ENCODE data around the gene COA3. TPM values are rescaled to one million over a fixed set of nuclear protein-coding genes. Genes with fewer than 3 reads are reported as not detected.

The COA3 gene
- total and polyA plus RNA-seq, 7 experiments from 2014 or later, result 7.6 to 118 (median 28.1) TPM

DNA sequence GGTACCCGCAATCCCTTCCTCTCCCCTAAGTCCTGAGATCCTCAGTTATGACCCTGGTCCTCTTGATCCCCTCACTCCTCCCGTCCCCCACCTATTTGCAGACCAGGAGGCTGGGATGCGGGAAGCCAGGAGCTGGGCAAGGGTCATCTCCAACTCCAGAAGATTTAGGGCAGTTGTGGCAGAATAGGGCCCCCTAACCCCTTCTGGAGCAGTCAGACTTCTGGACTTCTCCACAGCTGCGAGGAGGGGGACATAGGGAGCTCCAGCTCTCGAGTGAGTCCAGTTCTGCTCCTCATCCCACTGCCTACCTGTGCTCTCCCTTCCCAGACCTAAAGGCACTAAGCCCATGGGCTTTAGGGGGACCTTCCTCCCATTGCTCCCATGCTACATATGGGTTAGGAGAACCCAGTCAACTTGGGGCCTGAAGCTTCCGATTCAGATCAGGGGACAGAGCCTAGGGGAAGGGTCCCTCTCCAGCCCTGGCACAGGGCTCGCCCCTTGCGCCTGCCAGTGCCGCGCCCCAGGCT, 16.8 kb downstream of the COA3 start:
- H3K27ac ChIP-seq (ENCODE audit: low read depth, low read length), result no peak overlapping the region
- H3K36me3 ChIP-seq (ENCODE audit: control insufficient read depth in 2 of 3, insufficient read depth in 3 of 3, low read length in 3 of 3), result peaks cover 0 to 28% (median 3%) of the 10 kb centered on the region in 3 experiments
- DNase-seq (no peak), ATAC-seq (no peak)
- H3K27me3 Mint-ChIP-seq, result peaks cover 45 to 66% (median 53%) of the 10 kb centered on the region in 5 donors
- no peak overlapping the region for H3K27ac Mint-ChIP-seq
- peaks cover 0 to 28% of the 10 kb centered on the region in 2 donors for H3K27me3 ChIP-seq (ENCODE audit: control insufficient read depth in 2 of 2, insufficient read depth in 2 of 2, low read length in 2 of 2)
- H3K4me3 Mint-ChIP-seq, result peak overlapping the region in 3 of 10 donors; percentile 21 to 38 (median 25)
- peaks cover 6 to 16% of the 10 kb centered on the region in 2 donors for H3K4me1 ChIP-seq (ENCODE audit: control insufficient read depth in 2 of 2, insufficient read depth in 2 of 2, low read length in 2 of 2)
- H3K4me1 Mint-ChIP-seq, result peaks cover 16 to 43% (median 31%) of the 10 kb centered on the region in 7 donors
- no peaks in the 10 kb centered on the region for H3K9me3 ChIP-seq (ENCODE audit: control insufficient read depth in 2 of 3, low read length in 3 of 3)
- H3K36me3 Mint-ChIP-seq, result peaks cover 10 to 27% (median 16%) of the 10 kb centered on the region in 5 donors
- H3K4me3 ChIP-seq (ENCODE audit: low read length), result no peak overlapping the region
- ChIA-PET CTCF (no interaction called here), POLR2A (interaction anchor here (1.4 kb wide), 1 partner anchor 10 kb away, joined by 5 read pairs; no protein-coding TSS in a partner anchor)
- intact Hi-C loops (cut with micrococcal nuclease), result no loop called here
- H3K9me3 Mint-ChIP-seq, result peaks cover 0 to 5% (median 0%) of the 10 kb centered on the region in 11 donors

DNA sequence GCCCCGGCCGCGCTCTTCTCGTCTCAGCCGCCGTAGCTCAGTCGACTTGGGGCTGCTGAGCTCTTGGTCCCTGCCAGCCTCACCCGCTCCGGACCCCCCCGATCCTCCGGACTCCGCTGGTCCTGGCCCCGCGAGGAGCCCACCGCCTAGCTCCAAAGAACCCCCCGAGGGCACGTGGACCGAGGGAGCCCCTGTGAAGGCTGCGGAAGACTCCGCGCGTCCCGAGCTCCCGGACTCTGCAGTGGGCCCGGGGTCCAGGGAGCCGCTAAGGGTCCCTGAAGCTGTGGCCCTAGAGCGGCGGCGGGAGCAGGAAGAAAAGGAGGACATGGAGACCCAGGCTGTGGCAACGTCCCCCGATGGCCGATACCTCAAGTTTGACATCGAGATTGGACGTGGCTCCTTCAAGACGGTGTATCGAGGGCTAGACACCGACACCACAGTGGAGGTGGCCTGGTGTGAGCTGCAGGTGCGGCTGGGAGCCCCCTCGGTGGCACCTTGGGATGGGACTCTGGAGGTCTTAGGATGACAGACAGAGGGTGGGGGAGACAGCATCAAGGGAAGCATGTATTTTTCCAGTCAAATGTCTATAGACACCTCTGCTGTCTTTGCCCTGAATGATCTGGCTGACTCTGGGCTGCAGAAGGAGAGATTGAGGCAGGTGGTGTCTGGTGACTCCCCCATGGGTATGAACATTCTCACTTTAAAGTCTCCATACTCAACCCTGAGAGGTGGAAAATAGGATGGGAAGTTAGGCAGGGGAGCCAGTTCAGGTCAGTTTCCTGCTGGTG, 17.5 kb downstream of the COA3 start:
- H3K27me3 Mint-ChIP-seq, result peaks cover 43 to 59% (median 46%) of the 10 kb centered on the region in 5 donors
- POLR2A ChIA-PET, result interaction anchor here (0.9 to 1.4 kb wide), 2 partner anchors 9 to 10 kb away, joined by 3 to 5 read pairs; no protein-coding TSS in a partner anchor

DNA sequence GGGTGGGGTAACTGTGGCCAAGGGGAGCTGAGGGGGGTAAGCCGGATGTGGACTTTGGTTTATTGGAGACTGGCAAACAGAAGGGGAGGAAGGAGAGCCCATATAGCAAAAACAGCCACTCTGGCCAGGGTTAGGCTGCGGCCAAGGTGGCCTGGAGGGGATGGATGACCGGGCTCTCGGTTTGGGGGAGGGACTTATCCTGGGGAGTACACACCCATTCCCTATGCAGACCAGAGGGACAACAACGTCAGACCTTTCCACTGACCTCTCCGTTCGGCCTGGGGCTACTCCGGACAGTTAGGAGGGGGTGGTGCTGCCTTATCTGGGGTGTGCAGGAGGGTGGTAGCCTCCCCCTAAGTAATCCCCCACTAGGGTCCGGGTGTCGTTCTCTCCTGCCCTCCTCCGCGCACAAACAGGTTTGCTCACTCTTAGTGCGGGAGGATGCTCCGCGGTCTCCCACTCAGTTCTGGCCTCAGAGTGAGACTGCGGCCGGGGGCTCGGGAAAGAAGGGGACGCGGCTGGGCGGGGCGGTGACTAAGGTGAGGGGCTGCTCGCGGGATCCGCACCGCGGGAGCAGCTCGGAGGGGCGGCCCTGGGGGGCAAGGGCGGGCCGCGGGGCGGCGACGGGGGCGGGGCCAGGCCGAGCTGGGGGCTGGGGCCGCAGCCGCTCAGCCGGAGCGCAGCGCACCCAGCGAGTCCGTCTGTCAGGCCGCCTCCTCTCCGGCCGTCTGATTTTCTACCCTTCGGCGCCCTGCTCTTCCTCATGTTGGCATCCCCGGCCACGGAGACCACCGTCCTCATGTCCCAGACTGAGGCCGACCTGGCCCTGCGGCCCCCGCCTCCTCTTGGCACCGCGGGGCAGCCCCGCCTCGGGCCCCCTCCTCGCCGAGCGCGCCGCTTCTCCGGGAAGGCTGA, 18.3 kb downstream of the COA3 start, which contains the start of gene WNK4:
WNK4 (plus strand) TSS at position 675 of the 915 bp plus-strand sequence; CDS start at position 764, 89 bp downstream.
- H3K27me3 Mint-ChIP-seq, result peaks cover 35 to 51% (median 38%) of the 10 kb centered on the region in 5 donors
- Histone ChIP-seq H3K4me1 (ENCODE audit: control insufficient read depth in 2 of 2, insufficient read depth in 2 of 2, low read length in 2 of 2) (peaks cover 6 to 13% of the 10 kb centered on the region in 2 donors), H3K27me3 (ENCODE audit: control insufficient read depth in 2 of 2, insufficient read depth in 2 of 2, low read length in 2 of 2) (peaks cover 0 to 28% of the 10 kb centered on the region in 2 donors), H3K36me3 (ENCODE audit: control insufficient read depth in 2 of 3, insufficient read depth in 3 of 3, low read length in 3 of 3) (peaks cover 0 to 42% (median 3%) of the 10 kb centered on the region in 3 experiments), H3K27ac (ENCODE audit: low read depth, low read length) (no peak within 1 kb of the TSS), H3K9me3 (ENCODE audit: control insufficient read depth in 2 of 3, low read length in 3 of 3) (no peaks in the 10 kb centered on the region), H3K4me3 (ENCODE audit: low read length) (no peak within 1 kb of the TSS)
- H3K9me3 Mint-ChIP-seq, result peaks cover 0 to 3% (median 0%) of the 10 kb centered on the region in 11 donors
- peak within 1 kb of the TSS in 1 of 9 donors; percentile 18 for H3K27ac Mint-ChIP-seq
- intact Hi-C loops (cut with micrococcal nuclease), result no loop called here
- ATAC-seq, result no peak
- peaks cover 10 to 40% (median 17%) of the 10 kb centered on the region in 5 donors for H3K36me3 Mint-ChIP-seq
- ChIA-PET POLR2A (interaction anchor here (0.9 to 1.4 kb wide), 2 partner anchors 9 to 10 kb away, joined by 3 to 5 read pairs; no protein-coding TSS in a partner anchor), CTCF (interaction anchor here (0.6 kb wide), 1 partner anchor 10 kb away, joined by 3 read pairs; no protein-coding TSS in a partner anchor)
- peaks cover 19 to 38% (median 30%) of the 10 kb centered on the region in 7 donors for H3K4me1 Mint-ChIP-seq
- no peak for DNase-seq
- peak within 1 kb of the TSS in 7 of 10 donors; percentile 21 to 58 (median 38) for H3K4me3 Mint-ChIP-seq

More for the DNA sequence above, 17.5 kb downstream of the COA3 start:
- H3K9me3 Mint-ChIP-seq, result peaks cover 0 to 5% (median 0%) of the 10 kb centered on the region in 11 donors
- peaks cover 0 to 34% (median 3%) of the 10 kb centered on the region in 3 experiments for H3K36me3 ChIP-seq (ENCODE audit: control insufficient read depth in 2 of 3, insufficient read depth in 3 of 3, low read length in 3 of 3)
- H3K27me3 ChIP-seq (ENCODE audit: control insufficient read depth in 2 of 2, insufficient read depth in 2 of 2, low read length in 2 of 2), result peaks cover 0 to 28% of the 10 kb centered on the region in 2 donors
- CTCF ChIA-PET, result interaction anchor here (0.6 kb wide), 1 partner anchor 11 kb away, joined by 3 read pairs; no protein-coding TSS in a partner anchor
- H3K4me3 Mint-ChIP-seq, result peak overlapping the region in 5 of 10 donors; percentile 21 to 52 (median 38)
- ATAC-seq (no peak), DNase-seq (no peak)
- H3K9me3 ChIP-seq (ENCODE audit: control insufficient read depth in 2 of 3, low read length in 3 of 3), result no peaks in the 10 kb centered on the region
- peaks cover 16 to 43% (median 31%) of the 10 kb centered on the region in 7 donors for H3K4me1 Mint-ChIP-seq
- intact Hi-C loops (cut with micrococcal nuclease), result no loop called here
- H3K4me3 ChIP-seq (ENCODE audit: low read length), result no peak overlapping the region
- H3K36me3 Mint-ChIP-seq, result peaks cover 10 to 33% (median 16%) of the 10 kb centered on the region in 5 donors
- H3K27ac ChIP-seq (ENCODE audit: low read depth, low read length), result no peak overlapping the region
- H3K4me1 ChIP-seq (ENCODE audit: control insufficient read depth in 2 of 2, insufficient read depth in 2 of 2, low read length in 2 of 2), result peaks cover 6 to 16% of the 10 kb centered on the region in 2 donors
- H3K27ac Mint-ChIP-seq, result no peak overlapping the region

DNA sequence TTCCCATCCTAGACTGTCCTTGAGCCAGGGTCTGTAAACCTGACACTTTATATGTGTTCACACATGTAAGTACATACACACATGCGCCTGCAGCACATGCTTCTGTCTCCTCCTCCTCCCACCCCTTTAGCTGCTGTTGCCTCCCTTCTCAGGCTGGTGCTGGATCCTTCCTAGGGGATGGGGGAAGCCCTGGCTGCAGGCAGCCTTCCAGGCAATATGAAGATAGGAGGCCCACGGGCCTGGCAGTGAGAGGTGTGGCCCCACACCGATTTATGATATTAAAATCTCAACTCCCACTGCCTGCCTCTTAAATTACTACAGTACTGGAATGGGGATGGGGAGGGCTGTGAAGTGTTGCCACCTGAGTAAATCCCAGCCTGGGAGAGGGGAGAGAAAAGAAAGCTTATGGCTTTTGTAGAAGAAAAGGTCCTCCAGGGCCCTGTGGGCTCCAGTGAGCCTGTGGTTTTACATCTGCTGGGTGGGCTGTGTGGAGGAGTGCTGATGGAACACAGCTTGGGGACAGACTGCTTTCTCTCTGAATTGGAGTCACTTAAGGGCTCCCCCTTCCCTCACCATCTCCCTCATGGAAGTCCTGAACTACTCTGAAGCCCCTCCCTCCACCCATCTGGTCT, 19.1 kb downstream of the COA3 start:
- Mint-ChIP-seq H3K4me1 (peaks cover 18 to 37% (median 26%) of the 10 kb centered on the region in 7 donors), H3K27me3 (peaks cover 28 to 43% (median 30%) of the 10 kb centered on the region in 5 donors), H3K36me3 (peaks cover 10 to 44% (median 18%) of the 10 kb centered on the region in 5 donors), H3K9me3 (peaks cover 0 to 3% (median 0%) of the 10 kb centered on the region in 11 donors), H3K27ac (peak overlapping the region in 1 of 9 donors; percentile 18), H3K4me3 (peak overlapping the region in 4 of 10 donors; percentile 2 to 58 (median 41))
- H3K27me3 ChIP-seq (ENCODE audit: control insufficient read depth in 2 of 2, insufficient read depth in 2 of 2, low read length in 2 of 2), result peaks cover 0 to 24% of the 10 kb centered on the region in 2 donors
- no peaks in the 10 kb centered on the region for H3K9me3 ChIP-seq (ENCODE audit: control insufficient read depth in 2 of 3, low read length in 3 of 3)
- intact Hi-C loops (cut with micrococcal nuclease), result no loop called here
- H3K4me3 ChIP-seq (ENCODE audit: low read length), result no peak overlapping the region
- H3K4me1 ChIP-seq (ENCODE audit: control insufficient read depth in 2 of 2, insufficient read depth in 2 of 2, low read length in 2 of 2), result peaks cover under 1 to 5% of the 10 kb centered on the region in 2 donors
- peaks cover 0 to 45% (median 3%) of the 10 kb centered on the region in 3 experiments for H3K36me3 ChIP-seq (ENCODE audit: control insufficient read depth in 2 of 3, insufficient read depth in 3 of 3, low read length in 3 of 3)
- no peak for DNase-seq
- H3K27ac ChIP-seq (ENCODE audit: low read depth, low read length), result no peak overlapping the region
- ATAC-seq, result no peak
- POLR2A ChIA-PET, result no interaction called here
- CTCF ChIA-PET, result no interaction called here

- ATAC-seq, result no peak
- DNase-seq, result no peak
- Mint-ChIP-seq H3K36me3 (peaks cover 10 to 44% (median 21%) of the 10 kb centered on the region in 5 donors), H3K9me3 (peaks cover 0 to 3% (median 0%) of the 10 kb centered on the region in 11 donors), H3K27me3 (peaks cover 19 to 35% (median 23%) of the 10 kb centered on the region in 5 donors), H3K4me3 (no peak overlapping the region), H3K4me1 (peaks cover 22 to 39% (median 31%) of the 10 kb centered on the region in 7 donors), H3K27ac (no peak overlapping the region)
- H3K27me3 ChIP-seq (ENCODE audit: control insufficient read depth in 2 of 2, insufficient read depth in 2 of 2, low read length in 2 of 2), result peaks cover 0 to 20% of the 10 kb centered on the region in 2 donors
- no peak overlapping the region for H3K4me3 ChIP-seq (ENCODE audit: low read length)
- H3K36me3 ChIP-seq (ENCODE audit: control insufficient read depth in 2 of 3, insufficient read depth in 3 of 3, low read length in 3 of 3), result peaks cover 0 to 46% (median 3%) of the 10 kb centered on the region in 3 experiments
- POLR2A ChIA-PET, result no interaction called here
- H3K4me1 ChIP-seq (ENCODE audit: control insufficient read depth in 2 of 2, insufficient read depth in 2 of 2, low read length in 2 of 2), result peaks cover 8% of the 10 kb centered on the region in 2 donors
- H3K9me3 ChIP-seq (ENCODE audit: control insufficient read depth in 2 of 3, low read length in 3 of 3), result no peaks in the 10 kb centered on the region
- CTCF ChIA-PET, result no interaction called here
- H3K27ac ChIP-seq (ENCODE audit: low read depth, low read length), result no peak overlapping the region
- intact Hi-C loops (cut with micrococcal nuclease), result no loop called here
Measured at GRCh38 chr17:42778570-42778969, 19.9 kb downstream of the COA3 start.
